ENCODE measurements around the gene TNK2.
"Not testable (repeated sequence)": the region's sequence is repeated elsewhere in the genome, so short reads cannot be mapped to it uniquely, and the experiment has no call there.

Gene TNK2

GRCh38 chr3:195907934-195908693, at the start of gene TNK2:
TNK2 (minus strand) TSS chr3:195908551; CDS start chr3:195888588, 19,963 bp downstream.
- DNase-seq (peak; percentile 52), ATAC-seq (ENCODE audit: insufficient read depth, low read depth) (peak; percentile 27)
- H3K36me3 ChIP-seq (ENCODE audit: insufficient read depth, low read length), result no peaks in the 10 kb centered on the region
- H3K79me2 ChIP-seq (ENCODE audit: insufficient read depth, low read length), result peaks cover 37% of the 10 kb centered on the region
- peak within 1 kb of the TSS; percentile 96 for H3K4me2 ChIP-seq (ENCODE audit: insufficient read depth, low read length)
- H3K4me3 ChIP-seq (ENCODE audit: low read depth in 1 of 2, low read length in 2 of 2), result peak within 1 kb of the TSS; percentile 44 to 73
- peaks cover 41% of the 10 kb centered on the region for H3K4me1 ChIP-seq (ENCODE audit: insufficient read depth, low read length)
- no peaks in the 10 kb centered on the region for H3K27me3 ChIP-seq (ENCODE audit: insufficient read depth, low read length, poor library complexity)
- H3K9ac ChIP-seq (ENCODE audit: low read depth, low read length), result peak within 1 kb of the TSS; percentile 67
- TF ChIP-seq EZH2 (IDR thresholded peaks at IDR 0.05; ENCODE audit: borderline replicate concordance, low read depth, low read length, severe bottlenecking), result no peak
- peak; percentile 10 for TF ChIP-seq CTCF (IDR thresholded peaks at IDR 0.05; ENCODE audit: borderline replicate concordance, extremely low read depth, low read length, poor library complexity, severe bottlenecking)
- peaks cover 17% of the 10 kb centered on the region for H4K20me1 ChIP-seq (ENCODE audit: insufficient read depth, low read length)
- H2AFZ ChIP-seq (ENCODE audit: low read depth, low read length), result peak within 1 kb of the TSS; percentile 55
- no peaks in the 10 kb centered on the region for H3K9me3 ChIP-seq (ENCODE audit: insufficient read depth, low read length, severe bottlenecking)
- peak within 1 kb of the TSS; percentile 55 for H3K27ac ChIP-seq (ENCODE audit: low read length)

- Histone ChIP-seq H3K27me3 (ENCODE audit: insufficient read depth, low read length, poor library complexity) (no peaks in the 10 kb centered on the region), H3K9me3 (ENCODE audit: insufficient read depth, low read length, severe bottlenecking) (no peaks in the 10 kb centered on the region), H2AFZ (ENCODE audit: low read depth, low read length) (no peak overlapping the region), H3K4me3 (ENCODE audit: low read depth in 1 of 2, low read length in 2 of 2) (no peak overlapping the region), H4K20me1 (ENCODE audit: insufficient read depth, low read length) (peaks cover 10% of the 10 kb centered on the region), H3K4me2 (ENCODE audit: insufficient read depth, low read length) (no peak overlapping the region), H3K79me2 (ENCODE audit: insufficient read depth, low read length) (no peaks in the 10 kb centered on the region), H3K27ac (ENCODE audit: low read length) (no peak overlapping the region), H3K9ac (ENCODE audit: low read depth, low read length) (no peak overlapping the region), H3K4me1 (ENCODE audit: insufficient read depth, low read length) (peaks cover 7% of the 10 kb centered on the region; the same call in 1 of the 2 replicates), H3K36me3 (ENCODE audit: insufficient read depth, low read length) (peaks cover 27% of the 10 kb centered on the region)
- ATAC-seq (ENCODE audit: insufficient read depth, low read depth) (no peak), DNase-seq (no peak)
- no peak for TF ChIP-seq EZH2 (IDR thresholded peaks at IDR 0.05; ENCODE audit: borderline replicate concordance, low read depth, low read length, severe bottlenecking)
- TF ChIP-seq CTCF (IDR thresholded peaks at IDR 0.05; ENCODE audit: borderline replicate concordance, extremely low read depth, low read length, poor library complexity, severe bottlenecking), result no peak
Observed at GRCh38 chr3:195956577-195956976, 48.2 kb upstream of the TNK2 start.

- not testable (repeated sequence) for H3K27ac ChIP-seq (ENCODE audit: low read length); H3K27me3 ChIP-seq (ENCODE audit: insufficient read depth, low read length, poor library complexity); H3K9me3 ChIP-seq (ENCODE audit: insufficient read depth, low read length, severe bottlenecking); H3K79me2 ChIP-seq (ENCODE audit: insufficient read depth, low read length); H2AFZ ChIP-seq (ENCODE audit: low read depth, low read length); ATAC-seq (ENCODE audit: insufficient read depth, low read depth); H3K4me1 ChIP-seq (ENCODE audit: insufficient read depth, low read length); H4K20me1 ChIP-seq (ENCODE audit: insufficient read depth, low read length); H3K4me3 ChIP-seq (ENCODE audit: low read depth in 1 of 2, low read length in 2 of 2); H3K9ac ChIP-seq (ENCODE audit: low read depth, low read length)
- DNase-seq, result peak; percentile 33
- Histone ChIP-seq H3K36me3 (ENCODE audit: insufficient read depth, low read length) (peaks cover 17% of the 10 kb centered on the region), H3K4me2 (ENCODE audit: insufficient read depth, low read length) (peak overlapping the region; percentile 8; the same call in 1 of the 2 replicates)
Observed at GRCh38 chr3:195955416-195955841, 47.1 kb upstream of the TNK2 start.

- not testable (repeated sequence) for H4K20me1 ChIP-seq (ENCODE audit: insufficient read depth, low read length); H3K9me3 ChIP-seq (ENCODE audit: insufficient read depth, low read length, severe bottlenecking); H3K4me1 ChIP-seq (ENCODE audit: insufficient read depth, low read length); H3K27ac ChIP-seq (ENCODE audit: low read length); DNase-seq; H3K79me2 ChIP-seq (ENCODE audit: insufficient read depth, low read length); H3K27me3 ChIP-seq (ENCODE audit: insufficient read depth, low read length, poor library complexity)
- H3K4me2 ChIP-seq (ENCODE audit: insufficient read depth, low read length), result peak overlapping the region; percentile 64
- peak overlapping the region; percentile 71 for H2AFZ ChIP-seq (ENCODE audit: low read depth, low read length)
- ATAC-seq (ENCODE audit: insufficient read depth, low read depth), result peak; percentile 60; the same call in 2 of the 3 replicates
- peaks cover 17% of the 10 kb centered on the region for H3K36me3 ChIP-seq (ENCODE audit: insufficient read depth, low read length)
- H3K4me3 ChIP-seq (ENCODE audit: low read depth in 1 of 2, low read length in 2 of 2), result peak overlapping the region; percentile 19 to 57; a peak in 2 of 4 replicates
- peak overlapping the region; percentile 47 for H3K9ac ChIP-seq (ENCODE audit: low read depth, low read length)
Observed at GRCh38 chr3:195954752-195955119, 46.4 kb upstream of the TNK2 start.

- not testable (repeated sequence) for H3K9me3 ChIP-seq (ENCODE audit: insufficient read depth, low read length, severe bottlenecking); H3K79me2 ChIP-seq (ENCODE audit: insufficient read depth, low read length); H3K27me3 ChIP-seq (ENCODE audit: insufficient read depth, low read length, poor library complexity); H4K20me1 ChIP-seq (ENCODE audit: insufficient read depth, low read length); H3K4me1 ChIP-seq (ENCODE audit: insufficient read depth, low read length); H3K27ac ChIP-seq (ENCODE audit: low read length)
- ATAC-seq (ENCODE audit: insufficient read depth, low read depth) (peak; percentile 93), DNase-seq (peak; percentile 78)
- peaks cover 14% of the 10 kb centered on the region for H3K36me3 ChIP-seq (ENCODE audit: insufficient read depth, low read length)
- H3K4me2 ChIP-seq (ENCODE audit: insufficient read depth, low read length), result peak overlapping the region; percentile 64
- H2AFZ ChIP-seq (ENCODE audit: low read depth, low read length), result peak overlapping the region; percentile 71
- H3K9ac ChIP-seq (ENCODE audit: low read depth, low read length), result peak overlapping the region; percentile 47
- peak overlapping the region; percentile 19 to 57; a peak in 2 of 4 replicates for H3K4me3 ChIP-seq (ENCODE audit: low read depth in 1 of 2, low read length in 2 of 2)
Observed at GRCh38 chr3:195954052-195954751, 45.9 kb upstream of the TNK2 start.

GRCh38 chr3:195952590-195952989, 44.2 kb upstream of the TNK2 start:
- ATAC-seq (ENCODE audit: insufficient read depth, low read depth); H3K36me3 ChIP-seq (ENCODE audit: insufficient read depth, low read length); H3K27ac ChIP-seq (ENCODE audit: low read length): not testable (repeated sequence)

More at GRCh38 chr3:195952590-195952989, 44.2 kb upstream of the TNK2 start:
- not testable (repeated sequence) for H3K4me3 ChIP-seq (ENCODE audit: low read depth in 1 of 2, low read length in 2 of 2); H2AFZ ChIP-seq (ENCODE audit: low read depth, low read length); H3K4me1 ChIP-seq (ENCODE audit: insufficient read depth, low read length); H3K9me3 ChIP-seq (ENCODE audit: insufficient read depth, low read length, severe bottlenecking); H3K79me2 ChIP-seq (ENCODE audit: insufficient read depth, low read length); H4K20me1 ChIP-seq (ENCODE audit: insufficient read depth, low read length); H3K9ac ChIP-seq (ENCODE audit: low read depth, low read length); H3K4me2 ChIP-seq (ENCODE audit: insufficient read depth, low read length); H3K27me3 ChIP-seq (ENCODE audit: insufficient read depth, low read length, poor library complexity); DNase-seq

All from DND-41 (cell line).